Measurements from ENCODE around the gene DNTTIP2.

DNTTIP2 gene

DNA sequence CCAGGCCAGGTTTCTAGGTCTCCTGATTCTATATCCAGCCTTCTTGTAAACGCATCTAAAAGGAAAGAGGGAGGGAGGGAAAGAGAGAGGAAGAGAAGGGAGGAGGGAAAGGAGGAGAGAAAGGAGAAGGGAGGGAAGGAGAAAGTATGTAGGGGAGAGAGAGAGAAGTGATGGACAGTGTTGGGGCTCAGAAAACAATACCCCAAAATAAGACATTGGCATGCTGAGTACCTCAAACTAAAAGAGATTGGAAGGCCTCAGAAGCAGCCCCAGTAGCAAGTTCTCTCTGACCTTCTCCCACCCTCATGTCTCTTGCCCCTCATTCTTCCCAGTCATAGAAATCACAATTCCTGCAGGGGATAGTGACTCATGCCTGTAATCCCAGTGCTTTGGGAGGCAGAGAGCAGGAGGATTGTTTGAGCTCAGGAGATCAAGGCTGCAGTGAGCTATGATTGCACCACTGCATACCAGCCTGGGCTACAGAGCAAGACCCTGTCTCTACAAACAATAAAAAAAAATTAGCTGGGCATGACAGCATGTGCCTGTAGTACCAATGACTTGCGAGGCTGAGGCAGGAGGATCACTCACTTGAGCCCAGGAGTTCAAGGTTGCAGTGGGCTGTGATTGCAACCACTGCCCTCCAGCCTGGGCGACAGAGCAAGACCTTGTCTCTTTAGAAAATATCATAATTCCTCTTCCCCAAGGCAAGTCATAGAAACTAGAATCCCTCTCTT is 51.2 kb downstream of the DNTTIP2 start:
- H3K4me2 ChIP-seq: no peak overlapping the region
- H3K4me1 ChIP-seq: peaks cover 16% of the 10 kb centered on the region

DNA sequence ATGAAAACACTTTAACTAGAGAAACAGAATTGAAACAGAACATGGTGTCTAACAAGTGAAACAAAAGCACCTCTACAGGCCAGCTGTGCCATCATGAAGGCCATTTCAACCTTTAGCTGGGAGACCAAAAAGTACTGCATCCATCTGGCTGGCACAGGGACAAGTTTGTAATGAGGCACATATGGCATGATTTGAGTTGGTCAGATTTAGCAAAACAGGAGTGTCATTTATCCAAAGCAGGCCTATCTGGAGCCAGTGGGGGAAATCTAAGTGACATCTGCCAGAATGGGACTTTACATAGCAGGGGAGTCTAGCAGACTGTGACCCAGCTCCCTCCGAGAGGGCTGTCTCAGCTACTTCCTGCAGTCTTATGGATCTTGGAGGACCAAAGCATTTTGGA is 51.9 kb downstream of the DNTTIP2 start:
- peaks cover 4% of the 10 kb centered on the region; the same call in 1 of the 2 replicates for H3K36me3 ChIP-seq
- no peak for TF ChIP-seq Cebpa-rat (IDR thresholded peaks at IDR 0.05)
- H3K9ac ChIP-seq: no peak overlapping the region
- no peaks in the 10 kb centered on the region for H4K20me1 ChIP-seq
- H3K4me2 ChIP-seq: no peak overlapping the region
- no peak overlapping the region for H3K27ac ChIP-seq
- H3K4me1 ChIP-seq: peaks cover 16% of the 10 kb centered on the region
- H3K27me3 ChIP-seq: no peaks in the 10 kb centered on the region
- H3K4me3 ChIP-seq: no peak overlapping the region
- H3K9me3 ChIP-seq: peaks cover 19% of the 10 kb centered on the region

More for the DNA sequence above, 51.2 kb downstream of the DNTTIP2 start:
- no peak overlapping the region for H3K27ac ChIP-seq
- no peaks in the 10 kb centered on the region for H3K27me3 ChIP-seq
- H4K20me1 ChIP-seq: no peaks in the 10 kb centered on the region
- TF ChIP-seq Cebpa-rat (IDR thresholded peaks at IDR 0.05): no peak
- no peak overlapping the region for H3K4me3 ChIP-seq
- H3K9me3 ChIP-seq: peaks cover 26% of the 10 kb centered on the region
- peaks cover 1% of the 10 kb centered on the region; the same call in 1 of the 2 replicates for H3K36me3 ChIP-seq
- H3K9ac ChIP-seq: no peak overlapping the region

DNA sequence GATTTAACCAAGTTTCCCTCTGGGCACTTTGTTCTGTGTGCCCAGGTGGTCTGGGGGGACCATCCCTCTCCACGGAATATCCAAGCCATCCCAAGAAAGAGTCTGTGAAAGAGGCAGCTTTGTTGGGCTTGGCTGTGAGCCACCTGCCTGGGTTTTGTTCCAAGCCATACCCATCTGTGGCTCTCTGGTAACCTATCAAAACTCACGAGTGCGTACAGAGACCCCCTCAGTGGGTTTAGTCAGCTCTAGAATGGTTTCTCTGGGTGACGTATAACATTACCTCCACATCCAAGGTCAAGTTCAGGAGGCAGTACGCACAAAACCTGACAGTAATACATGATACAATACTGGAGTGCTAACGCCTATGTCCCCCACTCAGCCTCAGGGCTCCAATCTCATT is 54.2 kb downstream of the DNTTIP2 start:
- H4K20me1 ChIP-seq: no peaks in the 10 kb centered on the region
- TF ChIP-seq Cebpa-rat (IDR thresholded peaks at IDR 0.05): no peak
- no peak overlapping the region for H3K9ac ChIP-seq
- H3K27me3 ChIP-seq: no peaks in the 10 kb centered on the region
- H3K4me2 ChIP-seq: no peak overlapping the region
- H3K4me1 ChIP-seq: peaks cover 16% of the 10 kb centered on the region
- H3K36me3 ChIP-seq: peaks cover 4% of the 10 kb centered on the region; the same call in 1 of the 2 replicates
- no peak overlapping the region for H3K27ac ChIP-seq
- H3K9me3 ChIP-seq: no peaks in the 10 kb centered on the region
- H3K4me3 ChIP-seq: no peak overlapping the region

DNA sequence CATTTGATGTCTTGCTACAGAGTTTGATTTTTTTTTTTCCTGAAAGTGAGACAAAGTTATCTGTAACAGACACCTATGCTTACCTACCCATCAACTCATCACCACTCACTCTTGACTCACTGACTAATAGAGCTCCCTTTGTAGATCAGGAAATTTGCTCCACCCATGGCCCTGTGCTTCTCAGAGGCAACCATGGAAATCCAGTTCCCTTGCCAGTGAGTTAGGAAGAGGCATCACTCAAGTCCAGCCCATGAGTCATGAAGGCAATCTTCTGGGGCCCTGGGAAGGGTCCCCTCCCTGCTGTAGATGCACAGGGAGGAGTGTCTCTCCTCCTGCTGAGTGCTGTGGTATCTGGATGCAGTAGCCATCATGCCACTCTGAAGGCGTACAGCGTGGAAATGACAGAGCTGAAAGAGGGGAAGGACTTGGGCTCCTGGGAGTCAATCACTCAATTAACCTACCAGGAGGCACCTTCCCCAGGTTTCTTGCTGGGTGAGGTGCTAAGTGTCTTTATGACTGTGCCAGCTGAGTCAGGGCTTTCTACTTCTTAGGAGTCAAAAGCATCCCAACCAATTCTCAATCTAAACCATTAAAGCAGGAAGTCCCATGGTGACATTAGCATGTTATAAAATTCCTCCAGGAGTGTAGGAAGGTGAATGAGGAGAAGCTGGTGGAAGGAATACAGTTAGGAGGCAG is 56.1 kb downstream of the DNTTIP2 start:
- Histone ChIP-seq H3K9ac (no peak overlapping the region), H3K27me3 (no peaks in the 10 kb centered on the region), H3K9me3 (no peaks in the 10 kb centered on the region), H3K4me3 (no peak overlapping the region), H3K4me1 (peaks cover 25% of the 10 kb centered on the region), H4K20me1 (no peaks in the 10 kb centered on the region), H3K36me3 (peaks cover 4% of the 10 kb centered on the region; the same call in 1 of the 2 replicates), H3K4me2 (no peak overlapping the region), H3K27ac (no peak overlapping the region)
- no peak for TF ChIP-seq Cebpa-rat (IDR thresholded peaks at IDR 0.05)

DNA sequence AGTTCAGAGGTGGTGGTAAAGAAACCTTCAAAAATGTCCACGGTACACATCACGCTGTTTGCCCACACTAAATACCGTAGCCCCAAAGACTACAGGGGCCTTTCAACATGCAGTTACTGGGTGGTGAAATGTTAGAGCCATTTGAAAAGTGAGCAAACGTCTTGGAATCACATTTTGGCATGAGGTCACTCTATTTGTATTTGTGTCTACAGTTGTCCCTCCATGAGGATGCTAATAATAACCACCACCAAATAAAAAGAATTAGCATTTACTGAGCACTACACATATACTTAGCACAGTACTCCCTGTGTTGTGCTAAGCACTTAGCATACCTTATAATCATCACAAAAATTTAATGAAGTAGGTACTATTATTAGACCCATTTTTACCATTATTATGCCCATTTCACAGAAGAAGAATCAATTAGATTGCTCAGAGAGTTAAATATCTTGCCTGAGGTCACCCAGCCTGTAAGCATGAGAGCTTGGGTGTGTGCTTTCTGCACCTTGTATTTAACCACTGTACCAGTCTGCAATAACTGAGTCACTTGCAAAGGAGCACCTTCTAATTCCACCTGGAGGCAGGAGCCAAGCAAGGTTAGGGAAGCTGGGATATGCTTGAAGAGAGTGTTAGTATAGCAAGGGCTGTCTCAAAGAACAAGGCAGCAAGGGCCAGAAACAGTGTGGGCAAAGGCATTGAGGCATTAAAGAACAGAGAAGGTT is 57.4 kb downstream of the DNTTIP2 start:
- H3K4me2 ChIP-seq: no peak overlapping the region
- no peaks in the 10 kb centered on the region for H3K27me3 ChIP-seq
- no peak overlapping the region for H3K9ac ChIP-seq
- no peak overlapping the region for H3K4me3 ChIP-seq
- no peak overlapping the region for H3K27ac ChIP-seq
- peaks cover 36% of the 10 kb centered on the region for H3K4me1 ChIP-seq
- H4K20me1 ChIP-seq: no peaks in the 10 kb centered on the region
- H3K36me3 ChIP-seq: peaks cover 4% of the 10 kb centered on the region; the same call in 1 of the 2 replicates
- H3K9me3 ChIP-seq: no peaks in the 10 kb centered on the region
- no peak for TF ChIP-seq Cebpa-rat (IDR thresholded peaks at IDR 0.05)

DNA sequence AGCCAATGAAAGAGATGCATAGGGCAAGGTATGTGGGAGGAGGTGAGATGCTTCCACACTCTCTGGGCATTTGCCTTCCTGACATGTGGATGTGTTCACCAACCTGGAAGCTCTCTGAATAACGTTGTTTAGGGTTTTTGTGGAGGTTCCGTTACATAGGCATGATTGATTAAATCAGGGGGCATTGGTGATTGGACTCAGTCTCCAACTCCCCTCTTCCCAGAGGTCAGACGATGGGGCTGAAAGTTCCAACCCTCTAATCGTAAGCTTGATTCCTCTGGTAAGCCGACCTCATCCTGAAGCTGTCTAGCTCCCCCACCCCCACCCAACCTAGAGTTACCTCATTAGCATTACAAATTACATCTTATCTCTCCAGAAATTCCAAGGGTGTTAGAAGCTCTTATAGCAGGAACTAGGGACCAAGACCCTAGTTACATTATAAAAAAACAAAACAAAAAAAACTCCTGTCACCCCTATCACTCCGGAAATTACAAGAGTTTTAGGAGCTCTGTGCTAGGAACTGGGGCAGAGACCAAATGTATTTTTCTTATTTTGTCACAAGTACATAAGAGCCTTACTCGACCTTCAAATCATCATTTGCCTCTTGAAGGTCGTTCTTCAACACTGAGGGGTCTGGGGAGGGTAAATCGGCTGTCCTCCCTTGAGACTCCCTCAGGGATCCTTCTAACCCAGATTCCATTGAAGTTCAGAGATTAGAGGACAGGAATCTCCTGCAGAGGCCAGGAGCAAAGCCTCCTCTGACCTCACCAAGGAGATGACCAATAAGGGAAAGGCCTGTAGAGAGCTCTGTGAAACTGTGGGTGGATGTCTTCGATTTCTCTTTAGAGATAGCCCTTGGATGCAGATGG is 58.2 kb downstream of the DNTTIP2 start:
- Histone ChIP-seq H3K4me2 (no peak overlapping the region), H3K27ac (no peak overlapping the region), H4K20me1 (no peaks in the 10 kb centered on the region), H3K9ac (no peak overlapping the region), H3K4me3 (no peak overlapping the region), H3K4me1 (peaks cover 42% of the 10 kb centered on the region), H3K9me3 (no peaks in the 10 kb centered on the region), H3K27me3 (no peaks in the 10 kb centered on the region), H3K36me3 (peaks cover 4% of the 10 kb centered on the region; the same call in 1 of the 2 replicates)
- TF ChIP-seq Cebpa-rat (IDR thresholded peaks at IDR 0.05): no peak

DNA sequence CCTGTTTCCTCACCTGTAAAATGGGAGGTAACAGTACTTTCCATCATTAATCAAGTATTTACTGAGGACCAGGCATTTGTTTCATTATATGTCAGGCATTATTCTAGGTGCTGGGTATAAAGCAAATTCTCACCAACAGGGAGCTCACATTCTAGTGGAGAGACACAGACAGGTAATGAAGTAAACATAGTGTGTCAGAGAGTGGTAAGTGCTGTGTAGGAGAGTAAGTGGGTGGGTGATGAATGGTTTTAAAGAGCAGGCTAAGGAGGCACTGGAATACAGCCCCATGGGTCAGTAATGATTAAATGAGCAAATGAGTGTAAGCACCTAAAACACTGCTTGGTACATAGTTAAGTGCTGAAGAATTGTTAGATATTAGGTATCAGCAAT is 60.4 kb downstream of the DNTTIP2 start:
- H3K27ac ChIP-seq: peak overlapping the region; percentile 93
- H4K20me1 ChIP-seq: no peaks in the 10 kb centered on the region
- H3K27me3 ChIP-seq: no peaks in the 10 kb centered on the region
- peaks cover 4% of the 10 kb centered on the region; the same call in 1 of the 2 replicates for H3K36me3 ChIP-seq
- TF ChIP-seq Cebpa-rat (IDR thresholded peaks at IDR 0.05): no peak
- H3K9me3 ChIP-seq: no peaks in the 10 kb centered on the region
- H3K4me3 ChIP-seq: no peak overlapping the region
- peaks cover 61% of the 10 kb centered on the region for H3K4me1 ChIP-seq
- peak overlapping the region; percentile 72; the same call in 1 of the 2 replicates for H3K9ac ChIP-seq
- peak overlapping the region; percentile 86 for H3K4me2 ChIP-seq

DNA sequence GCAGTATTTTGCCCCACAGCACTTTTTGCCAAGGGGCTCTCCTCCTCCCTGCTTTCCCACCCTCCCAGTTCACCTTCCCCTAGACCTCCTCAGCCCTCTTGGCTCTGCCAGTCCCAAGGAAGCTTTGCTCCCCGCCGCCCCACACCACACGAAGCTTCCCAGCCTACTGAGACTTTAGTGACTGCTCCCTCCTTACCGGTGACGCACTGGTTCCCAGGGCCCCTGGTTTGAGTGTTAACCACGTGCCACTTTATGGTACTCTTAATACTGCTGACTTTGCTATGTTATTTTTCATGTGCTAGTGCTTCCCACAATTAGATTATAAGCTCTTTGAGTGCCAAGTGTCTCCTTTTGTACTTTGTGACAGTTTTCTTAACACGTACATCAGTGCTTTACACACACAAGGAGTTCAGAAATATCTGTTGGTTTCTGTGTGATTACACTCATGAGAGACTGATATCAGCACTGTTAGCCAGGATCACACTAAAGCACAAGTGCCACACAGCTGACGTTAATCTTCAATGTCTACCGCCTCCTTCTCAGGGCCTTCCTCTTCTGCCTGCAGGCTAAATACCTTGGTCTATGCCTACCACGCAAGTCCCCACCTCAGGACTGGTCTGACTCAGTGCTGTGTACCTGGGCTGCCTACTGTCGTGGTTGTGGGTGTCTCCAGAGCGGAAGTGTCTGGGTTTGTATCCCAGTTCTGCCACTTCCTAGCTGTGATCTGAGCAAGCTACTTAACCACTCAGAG is 61.0 kb downstream of the DNTTIP2 start:
- no peak for TF ChIP-seq Cebpa-rat (IDR thresholded peaks at IDR 0.05)
- H3K9me3 ChIP-seq: no peaks in the 10 kb centered on the region
- H3K27ac ChIP-seq: peak overlapping the region; percentile 93
- peaks cover 4% of the 10 kb centered on the region; the same call in 1 of the 2 replicates for H3K36me3 ChIP-seq
- peaks cover 67% of the 10 kb centered on the region for H3K4me1 ChIP-seq
- no peaks in the 10 kb centered on the region for H3K27me3 ChIP-seq
- H4K20me1 ChIP-seq: no peaks in the 10 kb centered on the region
- peak overlapping the region; percentile 86 for H3K4me2 ChIP-seq
- no peak overlapping the region for H3K4me3 ChIP-seq
- peak overlapping the region; percentile 72 for H3K9ac ChIP-seq
